Measurements from ENCODE around the gene ZNF326. TPM values are rescaled to one million over a fixed set of nuclear protein-coding genes. Genes with fewer than 3 reads are reported as not detected.
A peak's percentile ranks its signal among the peaks of the same experiment; 100 is the strongest.

ZNF326 gene
- total RNA-seq, 1 donor from 2014 or later: 43.8 TPM

- Mint-ChIP-seq H3K36me3 (ENCODE audit: low read depth) (peaks cover 2% of the 10 kb centered on the region), H3K27me3 (ENCODE audit: low read depth) (no peaks in the 10 kb centered on the region), H3K4me3 (no peak overlapping the region), H3K27ac (ENCODE audit: unreplicated experiment) (no peak overlapping the region), H3K9me3 (peaks cover 3% of the 10 kb centered on the region), H3K4me1 (peaks cover 36% of the 10 kb centered on the region)
- TF ChIP-seq, protein P1, sequence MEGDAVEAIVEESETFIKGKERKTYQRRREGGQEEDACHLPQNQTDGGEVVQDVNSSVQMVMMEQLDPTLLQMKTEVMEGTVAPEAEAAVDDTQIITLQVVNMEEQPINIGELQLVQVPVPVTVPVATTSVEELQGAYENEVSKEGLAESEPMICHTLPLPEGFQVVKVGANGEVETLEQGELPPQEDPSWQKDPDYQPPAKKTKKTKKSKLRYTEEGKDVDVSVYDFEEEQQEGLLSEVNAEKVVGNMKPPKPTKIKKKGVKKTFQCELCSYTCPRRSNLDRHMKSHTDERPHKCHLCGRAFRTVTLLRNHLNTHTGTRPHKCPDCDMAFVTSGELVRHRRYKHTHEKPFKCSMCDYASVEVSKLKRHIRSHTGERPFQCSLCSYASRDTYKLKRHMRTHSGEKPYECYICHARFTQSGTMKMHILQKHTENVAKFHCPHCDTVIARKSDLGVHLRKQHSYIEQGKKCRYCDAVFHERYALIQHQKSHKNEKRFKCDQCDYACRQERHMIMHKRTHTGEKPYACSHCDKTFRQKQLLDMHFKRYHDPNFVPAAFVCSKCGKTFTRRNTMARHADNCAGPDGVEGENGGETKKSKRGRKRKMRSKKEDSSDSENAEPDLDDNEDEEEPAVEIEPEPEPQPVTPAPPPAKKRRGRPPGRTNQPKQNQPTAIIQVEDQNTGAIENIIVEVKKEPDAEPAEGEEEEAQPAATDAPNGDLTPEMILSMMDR (conservative IDR thresholded peaks at IDR 0.05): no peak
- DNase-seq (ENCODE audit: low read depth, low spot score): no peak
Measured at GRCh38 chr1:89950703-89951102, 44.2 kb upstream of the ZNF326 start.

GRCh38 chr1:89951766-89952604 is 42.9 kb upstream of the ZNF326 start:
- Mint-ChIP-seq H3K4me3 (no peak overlapping the region), H3K36me3 (ENCODE audit: low read depth) (peaks cover 2% of the 10 kb centered on the region), H3K4me1 (peaks cover 37% of the 10 kb centered on the region), H3K27ac (ENCODE audit: unreplicated experiment) (no peak overlapping the region), H3K27me3 (ENCODE audit: low read depth) (no peaks in the 10 kb centered on the region), H3K9me3 (peaks cover 3% of the 10 kb centered on the region)
- no peak for DNase-seq (ENCODE audit: low read depth, low spot score)
- TF ChIP-seq, protein P1 (conservative IDR thresholded peaks at IDR 0.05): no peak

GRCh38 chr1:89952605-89953130 is 42.2 kb upstream of the ZNF326 start:
- no peak for DNase-seq (ENCODE audit: low read depth, low spot score)
- no peak overlapping the region for H3K27ac Mint-ChIP-seq (ENCODE audit: unreplicated experiment)
- no peak overlapping the region for H3K4me3 Mint-ChIP-seq
- TF ChIP-seq, protein P1 (conservative IDR thresholded peaks at IDR 0.05): no peak
- peaks cover 2% of the 10 kb centered on the region for H3K36me3 Mint-ChIP-seq (ENCODE audit: low read depth)
- H3K9me3 Mint-ChIP-seq: peaks cover 3% of the 10 kb centered on the region
- H3K27me3 Mint-ChIP-seq (ENCODE audit: low read depth): no peaks in the 10 kb centered on the region
- peaks cover 43% of the 10 kb centered on the region for H3K4me1 Mint-ChIP-seq

DNA sequence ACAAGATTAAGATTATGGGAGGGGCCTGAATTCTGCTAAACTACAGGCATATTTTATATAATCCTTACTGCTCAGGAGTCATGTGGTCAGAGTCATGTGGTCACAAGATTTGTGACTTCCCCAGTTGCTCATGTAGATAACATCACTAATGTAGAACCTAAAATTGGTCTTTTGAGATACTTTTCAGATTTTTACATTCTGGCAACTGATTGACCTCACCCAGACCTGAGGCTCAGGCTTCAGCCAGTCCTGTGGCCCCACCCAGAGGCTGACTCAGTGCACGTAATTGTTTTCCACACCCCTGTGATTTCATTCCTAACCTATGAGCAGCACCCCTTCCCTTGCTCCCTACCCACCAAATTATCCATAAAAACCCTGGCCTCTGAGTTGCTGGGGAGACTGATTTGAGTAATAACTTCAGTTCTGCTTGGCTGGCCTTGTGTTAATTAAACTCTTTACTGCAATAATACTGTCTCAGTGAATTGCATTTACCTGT is 41.7 kb upstream of the ZNF326 start:
- Mint-ChIP-seq H3K4me3 (no peak overlapping the region), H3K27me3 (ENCODE audit: low read depth) (no peaks in the 10 kb centered on the region), H3K27ac (ENCODE audit: unreplicated experiment) (no peak overlapping the region), H3K9me3 (peaks cover under 1% of the 10 kb centered on the region), H3K4me1 (peaks cover 44% of the 10 kb centered on the region), H3K36me3 (ENCODE audit: low read depth) (peaks cover under 1% of the 10 kb centered on the region)
- DNase-seq (ENCODE audit: low read depth, low spot score): no peak
- TF ChIP-seq, protein P1 (conservative IDR thresholded peaks at IDR 0.05): peak; percentile 15

- H3K36me3 Mint-ChIP-seq (ENCODE audit: low read depth): no peaks in the 10 kb centered on the region
- H3K4me1 Mint-ChIP-seq: peaks cover 46% of the 10 kb centered on the region
Measured at GRCh38 chr1:89953929-89954328, 41.0 kb upstream of the ZNF326 start.

More at GRCh38 chr1:89953929-89954328, 41.0 kb upstream of the ZNF326 start:
- no peak for DNase-seq (ENCODE audit: low read depth, low spot score)
- TF ChIP-seq, protein P1 (conservative IDR thresholded peaks at IDR 0.05): no peak
- Mint-ChIP-seq H3K27me3 (ENCODE audit: low read depth) (no peaks in the 10 kb centered on the region), H3K4me3 (no peak overlapping the region), H3K9me3 (no peaks in the 10 kb centered on the region), H3K27ac (ENCODE audit: unreplicated experiment) (no peak overlapping the region)

All from neural crest cell (in vitro differentiated cells).